Activated naive CD4-positive, alpha-beta T cell treated with Interleukin-2 at 50 U/mL for 16 hours (primary cell): ENCODE measurements around the gene AGBL1.
"Not testable (repeated sequence)": the region's sequence is repeated elsewhere in the genome, so short reads cannot be mapped to it uniquely, and the experiment has no call there.

ENCODE experiments used
- DNase-seq: peaks from one replicate; pipeline ENCODE4 v3.0.0-alpha.2; 2020

Gene AGBL1

GRCh38 chr15:87031540-87032230, 952.0 kb downstream of the AGBL1 start:
- no peak for DNase-seq

GRCh38 chr15:87032295-87032694, 952.6 kb downstream of the AGBL1 start:
- DNase-seq = no peak

GRCh38 chr15:87033056-87033455, 953.4 kb downstream of the AGBL1 start:
- DNase-seq = no peak

- no peak for DNase-seq
Measured at GRCh38 chr15:87034886-87035285, 955.2 kb downstream of the AGBL1 start.

GRCh38 chr15:87038404-87038803, 958.7 kb downstream of the AGBL1 start:
- no peak for DNase-seq

- not testable (repeated sequence) for DNase-seq
Measured at GRCh38 chr15:87042619-87043018, 962.9 kb downstream of the AGBL1 start.

GRCh38 chr15:87045746-87046145, 966.1 kb downstream of the AGBL1 start:
- DNase-seq = no peak

- DNase-seq = no peak
Measured at GRCh38 chr15:87047203-87047965, 967.7 kb downstream of the AGBL1 start.
